Measurements from ENCODE around the gene ADGRB2.

ADGRB2 gene

GRCh38 chr1:31703431-31704270 is 60.5 kb downstream of the ADGRB2 start, which contains the start of gene COL16A1:
Gene COL16A1, minus strand, starts transcription at chr1:31704017. Its CDS starts 1,824 bp downstream, at chr1:31702193.
- peak in 45 of 51 donors; percentile 9 to 79 (median 59) for DNase-seq

GRCh38 chr1:31702836-31703404 is 61.2 kb downstream of the ADGRB2 start:
- DNase-seq, result no peak

- peak; percentile 51 to 97 (median 83) for DNase-seq
Observed at GRCh38 chr1:31701091-31701736, 62.9 kb downstream of the ADGRB2 start.

- DNase-seq, result peak in 1 of 51 donors; percentile 50
Observed at GRCh38 chr1:31700468-31701090, 63.6 kb downstream of the ADGRB2 start.

GRCh38 chr1:31699341-31699891 is 64.7 kb downstream of the ADGRB2 start:
- no peak for DNase-seq

GRCh38 chr1:31697369-31697984 is 66.7 kb downstream of the ADGRB2 start:
- DNase-seq, result no peak

- DNase-seq, result peak; percentile 17 to 96 (median 84)
Observed at GRCh38 chr1:31696242-31696641, 67.9 kb downstream of the ADGRB2 start.

GRCh38 chr1:31695327-31695726 is 68.8 kb downstream of the ADGRB2 start:
- peak in 1 of 51 donors; percentile 27 for DNase-seq

GRCh38 chr1:31694964-31695313 is 69.2 kb downstream of the ADGRB2 start:
- peak; percentile 17 to 94 (median 79) for DNase-seq

- DNase-seq, result peak in 1 of 51 donors; percentile 48
Observed at GRCh38 chr1:31694069-31694963, 69.8 kb downstream of the ADGRB2 start.

GRCh38 chr1:31693231-31693630 is 70.9 kb downstream of the ADGRB2 start:
- DNase-seq, result no peak

- DNase-seq, result no peak
Observed at GRCh38 chr1:31691951-31692350, 72.2 kb downstream of the ADGRB2 start.

- no peak for DNase-seq
Observed at GRCh38 chr1:31691446-31691845, 72.7 kb downstream of the ADGRB2 start.

GRCh38 chr1:31690921-31691320 is 73.2 kb downstream of the ADGRB2 start:
- no peak for DNase-seq

- DNase-seq, result no peak
Observed at GRCh38 chr1:31689854-31690253, 74.3 kb downstream of the ADGRB2 start.

GRCh38 chr1:31689379-31689778 is 74.8 kb downstream of the ADGRB2 start:
- DNase-seq, result no peak

- DNase-seq, result no peak
Observed at GRCh38 chr1:31688233-31688918, 75.8 kb downstream of the ADGRB2 start.

GRCh38 chr1:31687601-31688000 is 76.5 kb downstream of the ADGRB2 start:
- DNase-seq, result no peak

- no peak for DNase-seq
Observed at GRCh38 chr1:31685795-31686194, 78.3 kb downstream of the ADGRB2 start.

All from hypothalamus (tissue), 51 donors.